SIG-M5 treated with dmso at 0.1 percent for 504 hours (cell line): ENCODE measurements around the gene KIF21A.
"Not testable (repeated sequence)": the region's sequence is repeated elsewhere in the genome, so short reads cannot be mapped to it uniquely, and the experiment has no call there.

Source experiments
- DNase-seq: peaks from one replicate; lab custom pipeline; 2025; ENCODE audit not compliant: unreplicated experiment; lab: John Stamatoyannopoulos, UW

The KIF21A gene, protein sequence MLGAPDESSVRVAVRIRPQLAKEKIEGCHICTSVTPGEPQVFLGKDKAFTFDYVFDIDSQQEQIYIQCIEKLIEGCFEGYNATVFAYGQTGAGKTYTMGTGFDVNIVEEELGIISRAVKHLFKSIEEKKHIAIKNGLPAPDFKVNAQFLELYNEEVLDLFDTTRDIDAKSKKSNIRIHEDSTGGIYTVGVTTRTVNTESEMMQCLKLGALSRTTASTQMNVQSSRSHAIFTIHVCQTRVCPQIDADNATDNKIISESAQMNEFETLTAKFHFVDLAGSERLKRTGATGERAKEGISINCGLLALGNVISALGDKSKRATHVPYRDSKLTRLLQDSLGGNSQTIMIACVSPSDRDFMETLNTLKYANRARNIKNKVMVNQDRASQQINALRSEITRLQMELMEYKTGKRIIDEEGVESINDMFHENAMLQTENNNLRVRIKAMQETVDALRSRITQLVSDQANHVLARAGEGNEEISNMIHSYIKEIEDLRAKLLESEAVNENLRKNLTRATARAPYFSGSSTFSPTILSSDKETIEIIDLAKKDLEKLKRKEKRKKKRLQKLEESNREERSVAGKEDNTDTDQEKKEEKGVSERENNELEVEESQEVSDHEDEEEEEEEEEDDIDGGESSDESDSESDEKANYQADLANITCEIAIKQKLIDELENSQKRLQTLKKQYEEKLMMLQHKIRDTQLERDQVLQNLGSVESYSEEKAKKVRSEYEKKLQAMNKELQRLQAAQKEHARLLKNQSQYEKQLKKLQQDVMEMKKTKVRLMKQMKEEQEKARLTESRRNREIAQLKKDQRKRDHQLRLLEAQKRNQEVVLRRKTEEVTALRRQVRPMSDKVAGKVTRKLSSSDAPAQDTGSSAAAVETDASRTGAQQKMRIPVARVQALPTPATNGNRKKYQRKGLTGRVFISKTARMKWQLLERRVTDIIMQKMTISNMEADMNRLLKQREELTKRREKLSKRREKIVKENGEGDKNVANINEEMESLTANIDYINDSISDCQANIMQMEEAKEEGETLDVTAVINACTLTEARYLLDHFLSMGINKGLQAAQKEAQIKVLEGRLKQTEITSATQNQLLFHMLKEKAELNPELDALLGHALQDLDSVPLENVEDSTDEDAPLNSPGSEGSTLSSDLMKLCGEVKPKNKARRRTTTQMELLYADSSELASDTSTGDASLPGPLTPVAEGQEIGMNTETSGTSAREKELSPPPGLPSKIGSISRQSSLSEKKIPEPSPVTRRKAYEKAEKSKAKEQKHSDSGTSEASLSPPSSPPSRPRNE (N-terminal part only)

GRCh38 chr12:39443081-39443928, at the start of gene KIF21A:
KIF21A (minus strand) TSS chr12:39443120; CDS start chr12:39442970, 150 bp downstream.
- peak; percentile 88 for DNase-seq

GRCh38 chr12:39490500-39491282, 47.8 kb upstream of the KIF21A start:
- DNase-seq = no peak

- no peak for DNase-seq
These were observed 40.7 kb upstream of the KIF21A start for GRCh38 chr12:39483597-39483996.

GRCh38 chr12:39483042-39483441, 40.1 kb upstream of the KIF21A start:
- DNase-seq = peak; percentile 8

DNA sequence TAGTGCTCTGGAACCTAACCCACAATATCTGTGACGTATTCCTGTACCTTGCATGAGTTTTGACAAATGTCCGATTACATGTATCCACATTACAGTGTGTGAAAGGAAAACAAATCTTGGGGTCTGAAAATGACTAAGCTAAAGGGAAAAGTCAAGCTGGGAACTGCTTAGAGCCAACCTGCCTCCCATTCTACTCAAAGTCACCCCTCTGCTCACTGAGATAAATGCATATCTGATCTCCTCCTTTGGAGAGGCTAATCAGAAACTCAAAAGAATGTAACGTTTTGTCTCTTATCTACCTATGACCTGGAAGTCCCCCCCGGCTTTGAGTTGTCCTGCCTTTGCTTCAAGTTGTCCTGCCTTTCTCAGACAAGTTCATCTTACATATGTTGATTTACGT, 34.0 kb upstream of the KIF21A start:
- DNase-seq = no peak

DNA sequence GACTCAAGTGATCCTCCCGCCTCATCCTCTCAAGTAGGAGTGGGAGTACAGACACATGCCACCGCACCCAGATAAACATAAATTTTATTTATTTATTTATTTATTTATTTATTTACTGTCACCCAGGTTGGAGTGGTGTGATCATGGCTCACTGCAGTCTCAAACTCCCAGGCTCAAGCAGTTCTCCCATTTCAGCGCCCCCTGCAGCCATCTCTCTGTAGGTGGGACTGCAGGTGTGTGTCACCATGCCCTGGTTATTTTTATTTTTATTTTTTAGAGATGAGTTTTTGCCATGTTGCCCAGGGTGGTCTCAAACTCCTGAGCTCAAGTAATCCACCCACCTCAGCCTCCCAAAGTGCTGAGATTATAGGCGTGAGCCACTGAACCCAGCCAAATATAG, 33.2 kb upstream of the KIF21A start:
- no peak for DNase-seq

GRCh38 chr12:39475136-39475535, 32.2 kb upstream of the KIF21A start:
- not testable (repeated sequence) for DNase-seq

GRCh38 chr12:39467432-39467870, 24.5 kb upstream of the KIF21A start:
- no peak for DNase-seq

DNA sequence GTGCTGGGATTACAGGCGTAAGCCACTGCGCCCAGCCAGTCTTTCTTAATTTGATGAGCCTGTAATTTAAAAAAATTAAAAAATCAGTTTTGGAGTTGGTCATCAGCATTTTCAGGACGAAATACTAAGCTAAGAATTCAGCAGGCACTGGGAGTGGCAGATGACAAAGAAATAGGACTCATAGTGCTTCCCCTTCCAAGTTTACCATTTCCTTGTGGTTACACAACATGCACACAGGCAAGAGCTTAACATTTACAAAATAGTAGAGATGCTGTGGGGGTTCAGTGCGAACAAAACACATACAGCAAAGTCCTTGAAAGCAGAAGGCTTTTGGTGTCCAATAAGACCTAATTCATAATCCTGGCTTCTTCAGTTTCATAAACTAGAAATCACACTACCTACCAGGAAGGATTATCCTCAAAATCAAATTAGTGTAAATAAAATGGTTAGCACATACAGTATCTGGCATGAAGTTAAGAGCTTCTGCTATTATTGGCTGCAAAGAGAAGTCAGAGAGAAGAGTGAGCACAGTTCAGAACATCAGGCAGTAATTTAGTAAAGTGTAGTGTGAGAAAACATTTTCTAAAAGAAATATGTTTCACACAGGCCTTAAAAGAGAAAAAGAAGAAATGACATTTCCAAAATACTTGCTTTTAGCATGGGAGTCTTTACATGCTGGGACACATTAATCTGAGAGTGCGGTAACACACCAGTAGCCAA, 22.2 kb upstream of the KIF21A start:
- DNase-seq = peak; percentile 78

DNA sequence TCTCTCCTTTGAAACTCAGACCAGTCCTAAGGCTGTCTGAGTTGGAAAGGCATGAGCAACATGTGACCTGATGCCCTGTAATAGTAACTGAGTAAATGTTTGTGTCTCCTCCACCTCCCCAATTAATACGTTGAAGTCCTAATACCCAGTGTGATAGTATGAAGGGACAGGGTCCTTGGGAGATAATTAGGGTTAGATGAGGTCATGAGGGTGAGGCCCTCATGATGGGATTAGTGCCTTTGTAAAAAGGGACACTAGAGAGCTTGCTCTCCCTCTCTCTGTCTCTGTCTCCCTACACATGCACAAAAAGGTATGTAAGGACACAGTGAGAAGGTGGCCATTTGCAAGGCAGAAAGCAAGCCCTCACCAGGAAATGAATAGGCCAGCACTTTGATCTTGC, 18.1 kb upstream of the KIF21A start:
- no peak for DNase-seq

GRCh38 chr12:39459027-39459434, 16.1 kb upstream of the KIF21A start:
- DNase-seq = no peak

DNA sequence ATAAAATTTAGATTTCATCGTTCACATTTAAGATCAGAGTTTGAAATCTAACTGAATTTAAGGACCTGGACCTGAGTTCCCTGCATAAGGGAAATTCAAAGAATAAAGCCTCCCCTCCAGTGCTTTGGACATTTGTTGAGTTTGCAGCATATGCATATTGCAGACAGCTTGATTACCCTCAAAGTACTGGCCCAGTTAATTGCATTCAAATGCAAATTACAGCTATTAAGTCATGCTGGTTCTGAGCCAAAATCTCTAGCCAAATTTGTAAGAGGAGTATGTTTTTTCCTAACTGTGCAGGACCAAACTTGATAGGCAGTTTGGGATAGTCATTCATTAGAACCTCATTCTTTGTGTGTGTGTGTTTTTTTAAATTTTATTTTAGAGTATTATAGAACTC, 9.1 kb upstream of the KIF21A start:
- no peak for DNase-seq

DNA sequence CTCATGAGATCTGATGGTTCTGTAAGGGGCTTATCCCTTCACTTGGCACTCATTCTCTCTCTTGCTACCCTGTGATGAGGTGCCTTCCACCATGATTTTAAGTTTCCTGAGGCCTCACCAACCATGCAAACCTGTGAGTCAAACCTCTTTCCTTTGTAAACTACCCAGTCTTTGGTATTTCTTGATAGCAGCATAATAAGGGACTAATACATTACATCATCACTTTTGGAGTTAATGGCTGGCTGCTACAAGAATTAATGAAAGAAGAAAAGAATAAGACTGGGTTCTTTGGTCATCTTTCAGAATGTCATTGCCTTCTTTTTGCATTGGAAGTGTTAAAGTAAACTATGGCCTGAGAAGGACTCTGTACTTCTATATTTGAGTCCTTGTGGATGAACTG, 5.1 kb upstream of the KIF21A start:
- DNase-seq = no peak

GRCh38 chr12:39443929-39444209, 949 bp upstream of the KIF21A start:
- DNase-seq = no peak

DNA sequence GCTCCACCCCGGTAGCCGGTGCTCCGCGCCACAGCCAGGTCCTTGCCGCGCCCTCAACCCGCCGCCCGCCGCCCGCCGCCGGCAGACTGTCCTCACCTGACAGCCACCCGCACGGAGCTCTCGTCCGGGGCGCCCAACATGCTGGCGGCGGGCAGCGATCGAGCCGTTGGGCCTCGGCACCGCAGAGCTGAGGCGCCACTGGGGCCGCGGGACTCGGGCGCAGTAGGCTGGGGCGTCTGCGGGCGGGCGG, 164 bp downstream of the KIF21A start:
- no peak for DNase-seq

DNA sequence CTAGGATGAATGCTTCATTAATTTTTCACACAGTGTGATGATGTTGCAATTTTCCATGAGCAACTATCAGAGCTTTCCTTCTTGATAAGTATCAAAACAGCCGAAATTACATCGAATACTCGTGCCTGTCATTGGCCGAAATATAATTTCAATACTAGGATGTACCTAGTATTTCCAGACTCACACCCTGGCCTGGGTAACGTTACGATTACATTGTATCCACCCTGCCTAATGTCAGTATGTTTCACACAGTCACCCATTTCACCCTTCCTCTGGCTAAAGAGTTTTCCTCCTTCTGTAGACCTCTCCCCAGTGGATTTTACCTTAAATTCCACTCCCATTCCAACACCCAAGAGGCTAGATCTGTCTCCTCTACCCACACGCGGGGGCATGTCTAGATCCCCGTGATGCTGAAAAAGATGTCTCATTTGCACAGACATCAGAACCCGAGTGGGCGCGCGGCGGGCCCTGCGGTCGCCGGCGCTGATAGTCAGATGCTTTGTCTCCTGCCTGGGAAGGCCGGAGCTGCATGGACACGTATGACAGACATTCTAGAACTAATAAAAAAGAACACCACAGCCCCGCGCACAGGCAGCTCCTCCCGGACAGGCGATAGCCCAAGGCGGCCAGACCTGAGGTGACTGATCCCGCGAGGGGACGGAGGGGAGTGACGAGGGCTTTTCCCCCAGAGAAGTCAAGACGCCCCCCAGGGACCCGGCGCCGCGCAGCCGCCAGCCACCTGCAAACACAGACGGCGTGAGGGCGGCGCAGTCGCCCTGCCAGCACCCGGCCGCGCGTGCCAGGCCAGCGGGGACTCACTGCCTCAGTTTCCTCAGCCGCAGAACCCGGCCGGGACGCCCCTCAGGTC, 723 bp downstream of the KIF21A start:
- DNase-seq = peak; percentile 42

- peak; percentile 9 for DNase-seq
These were observed 1.5 kb downstream of the KIF21A start for GRCh38 chr12:39441189-39441962.

- no peak for DNase-seq
These were observed 2.1 kb downstream of the KIF21A start for GRCh38 chr12:39440781-39441180.
